Thoracic aorta (tissue), 2 donors: ENCODE data around the gene FBXW7. TPM values are rescaled to one million over a fixed set of nuclear protein-coding genes. Genes with fewer than 3 reads are reported as not detected.

ENCODE experiments used
- ATAC-seq: fragments of 150-250 bp; one replicate; pipeline ENCODE4 v1.8.0; 2017; ENCODE audit warnings: low read depth; ENCODE audit not compliant: insufficient number of reproducible peaks, low FRiP score
- DNase-seq: peaks from one replicate; pipeline ENCODE4 v3.0.0-alpha.2; 2020; ENCODE audit warnings: low spot score
- H3K27ac ChIP-seq, 2 donors: fragments of 200-600 bp; sonication (generic); 1 replicate in 1 of 2; 2 replicates in 1 of 2; pipeline ENCODE4 v1.5.1; 2016; ENCODE audit warnings: mild to moderate bottlenecking in 2 of 2, moderate library complexity in 2 of 2
- H3K27me3 ChIP-seq: fragments of 200-600 bp; sonication (generic); replicated peaks from 2 replicates; pipeline ENCODE4 v1.6.0; 2016; ENCODE audit warnings: mild to moderate bottlenecking; ENCODE audit not compliant: insufficient read depth
- H3K36me3 ChIP-seq: fragments of 200-600 bp; sonication (generic); one replicate; pipeline ENCODE4 v1.5.1; 2016
- H3K4me1 ChIP-seq, 2 donors: fragments of 200-600 bp; sonication (generic); 1 replicate in 1 of 2; 2 replicates in 1 of 2; pipeline versions ENCODE4 v1.5.1 to v1.6.0; 2016; ENCODE audit warnings: low read depth in 2 of 2, mild to moderate bottlenecking in 1 of 2; ENCODE audit not compliant: control insufficient read depth in 1 of 2
- H3K4me3 ChIP-seq: fragments of 200-600 bp; sonication (generic); 2 replicates; pipeline ENCODE4 v1.5.1; 2016; ENCODE audit warnings: mild to moderate bottlenecking
- H3K9me3 ChIP-seq: fragments of 200-600 bp; sonication (generic); 2 replicates; pipeline ENCODE4 v1.5.1; 2016
- total RNA-seq, 2 donors: library from RNA; depleted of rRNA; stranded (reverse); fragments of >200 nt; gene quantifications; one replicate each; pipeline versions ENCODE4 v1.1.0 to v1.2.3, GENCODE V29; 2016
- TF ChIP-seq, protein P1 (sequence below): fragments of 200-600 bp; sonication (generic); IDR thresholded peaks from one replicate; pipeline ENCODE4 v1.5.1; 2019; ENCODE audit warnings: antibody characterized with exemption

Gene FBXW7
- total RNA-seq, 2 donors from 2014 or later = 31.5 to 92.6 TPM

DNA sequence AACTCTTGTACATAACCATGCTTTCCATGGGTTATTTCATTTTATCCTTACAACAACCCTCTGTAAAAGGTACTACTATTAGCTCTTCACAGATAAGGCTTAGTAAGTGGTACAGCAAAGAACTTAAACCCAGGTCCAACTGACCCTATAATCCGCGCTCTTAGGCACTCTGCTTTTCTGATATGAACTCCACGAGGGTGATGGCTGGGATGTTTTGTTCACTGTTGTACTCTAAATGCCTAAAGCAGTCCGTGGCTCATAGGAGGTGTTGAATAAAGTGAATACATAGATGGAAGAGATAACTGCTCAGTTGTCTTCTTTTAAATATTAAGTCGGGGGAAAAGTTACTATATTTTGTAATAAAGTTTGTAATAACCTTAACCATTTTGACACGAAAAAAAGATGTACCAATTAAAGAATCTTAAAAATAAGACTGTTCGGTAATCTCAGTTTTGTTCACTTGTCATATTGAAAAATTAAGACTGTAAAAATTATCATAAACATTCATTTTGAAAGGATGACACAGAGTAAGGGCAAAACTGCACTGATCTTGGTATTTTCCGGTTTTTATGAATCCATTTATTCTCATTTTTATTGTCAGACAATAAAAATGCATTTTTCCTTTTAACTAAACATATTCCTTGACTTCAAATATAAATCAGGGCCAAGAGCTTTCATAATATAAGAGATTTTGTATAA lies 166.5 kb downstream of the FBXW7 start:
- no peak for ATAC-seq

DNA sequence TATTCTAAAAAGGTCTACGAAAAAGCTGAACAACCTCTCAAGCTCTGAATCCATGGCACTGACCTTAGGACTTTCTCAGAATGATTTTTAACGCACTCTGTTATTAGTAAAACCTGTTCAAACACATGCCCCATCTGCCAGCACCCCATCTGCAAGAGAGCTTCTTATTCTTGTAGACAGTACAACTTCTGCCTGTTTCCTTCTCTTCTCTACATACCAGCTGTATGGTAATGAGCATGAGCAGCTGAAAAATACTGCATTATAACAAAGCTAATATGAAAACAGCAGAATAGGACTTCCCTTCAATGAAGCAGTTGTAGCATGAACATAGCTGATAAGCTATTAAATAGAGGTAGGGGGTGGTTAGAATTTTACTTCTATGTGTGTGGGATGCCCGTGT lies 167.9 kb downstream of the FBXW7 start:
- H3K27ac ChIP-seq = no peak overlapping the region
- no peak for ATAC-seq
- H3K27me3 ChIP-seq = no peaks in the 10 kb centered on the region
- TF ChIP-seq, protein P1, sequence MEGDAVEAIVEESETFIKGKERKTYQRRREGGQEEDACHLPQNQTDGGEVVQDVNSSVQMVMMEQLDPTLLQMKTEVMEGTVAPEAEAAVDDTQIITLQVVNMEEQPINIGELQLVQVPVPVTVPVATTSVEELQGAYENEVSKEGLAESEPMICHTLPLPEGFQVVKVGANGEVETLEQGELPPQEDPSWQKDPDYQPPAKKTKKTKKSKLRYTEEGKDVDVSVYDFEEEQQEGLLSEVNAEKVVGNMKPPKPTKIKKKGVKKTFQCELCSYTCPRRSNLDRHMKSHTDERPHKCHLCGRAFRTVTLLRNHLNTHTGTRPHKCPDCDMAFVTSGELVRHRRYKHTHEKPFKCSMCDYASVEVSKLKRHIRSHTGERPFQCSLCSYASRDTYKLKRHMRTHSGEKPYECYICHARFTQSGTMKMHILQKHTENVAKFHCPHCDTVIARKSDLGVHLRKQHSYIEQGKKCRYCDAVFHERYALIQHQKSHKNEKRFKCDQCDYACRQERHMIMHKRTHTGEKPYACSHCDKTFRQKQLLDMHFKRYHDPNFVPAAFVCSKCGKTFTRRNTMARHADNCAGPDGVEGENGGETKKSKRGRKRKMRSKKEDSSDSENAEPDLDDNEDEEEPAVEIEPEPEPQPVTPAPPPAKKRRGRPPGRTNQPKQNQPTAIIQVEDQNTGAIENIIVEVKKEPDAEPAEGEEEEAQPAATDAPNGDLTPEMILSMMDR = no peak
- H3K4me3 ChIP-seq = no peak overlapping the region
- no peak for DNase-seq
- H3K36me3 ChIP-seq = no peaks in the 10 kb centered on the region
- peaks cover 3 to 15% of the 10 kb centered on the region in 2 donors for H3K4me1 ChIP-seq
- H3K9me3 ChIP-seq = no peaks in the 10 kb centered on the region

More for the DNA sequence above, 166.5 kb downstream of the FBXW7 start:
- Histone ChIP-seq H3K27ac (no peak overlapping the region), H3K4me1 (peaks cover 1 to 2% of the 10 kb centered on the region in 2 donors), H3K9me3 (no peaks in the 10 kb centered on the region), H3K27me3 (no peaks in the 10 kb centered on the region), H3K4me3 (no peak overlapping the region), H3K36me3 (no peaks in the 10 kb centered on the region)
- no peak for DNase-seq
- TF ChIP-seq, protein P1 = no peak

DNA sequence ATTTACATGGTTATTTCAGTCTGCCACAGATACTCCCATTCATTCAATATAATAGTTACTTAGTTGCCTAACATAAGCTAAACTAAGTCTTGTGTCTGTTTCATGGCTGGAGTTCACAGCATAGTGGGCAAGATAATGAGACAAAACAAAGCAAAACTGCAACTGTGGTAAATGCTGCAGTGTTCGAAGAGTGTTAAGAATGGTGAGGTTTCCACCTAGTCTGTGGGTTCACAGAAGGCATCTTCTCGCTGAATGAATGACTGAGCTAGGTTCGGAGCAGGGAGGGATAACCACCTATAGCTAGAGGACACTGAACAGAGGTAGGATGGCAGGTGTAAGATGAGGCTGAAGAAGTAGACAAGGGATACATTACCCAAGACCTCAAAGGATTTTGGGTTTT lies 171.0 kb downstream of the FBXW7 start:
- ATAC-seq (no peak), DNase-seq (no peak)
- no peak overlapping the region for H3K27ac ChIP-seq
- no peaks in the 10 kb centered on the region for H3K36me3 ChIP-seq
- H3K9me3 ChIP-seq = no peaks in the 10 kb centered on the region
- H3K4me3 ChIP-seq = no peak overlapping the region
- TF ChIP-seq, protein P1 = no peak
- H3K27me3 ChIP-seq = no peaks in the 10 kb centered on the region
- H3K4me1 ChIP-seq = peaks cover 3 to 22% of the 10 kb centered on the region in 2 donors

DNA sequence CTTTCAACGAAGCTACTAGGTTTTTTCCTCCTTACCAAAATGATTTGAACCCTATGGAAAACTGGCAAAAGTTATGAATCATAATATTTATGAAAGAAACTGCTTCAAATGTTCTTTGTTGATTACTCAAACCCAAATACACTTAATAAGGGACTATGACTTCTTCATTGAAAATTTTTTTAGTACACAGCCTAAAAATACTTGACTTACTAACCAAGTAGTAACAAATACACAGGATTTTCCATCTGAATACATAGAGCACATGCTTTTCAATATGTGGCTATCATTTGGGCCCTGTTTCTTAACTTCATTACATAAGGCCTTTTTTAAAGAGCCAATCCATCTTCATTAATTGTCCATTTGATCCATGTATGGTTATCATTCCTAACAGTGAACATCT lies 171.5 kb downstream of the FBXW7 start:
- no peaks in the 10 kb centered on the region for H3K36me3 ChIP-seq

DNA sequence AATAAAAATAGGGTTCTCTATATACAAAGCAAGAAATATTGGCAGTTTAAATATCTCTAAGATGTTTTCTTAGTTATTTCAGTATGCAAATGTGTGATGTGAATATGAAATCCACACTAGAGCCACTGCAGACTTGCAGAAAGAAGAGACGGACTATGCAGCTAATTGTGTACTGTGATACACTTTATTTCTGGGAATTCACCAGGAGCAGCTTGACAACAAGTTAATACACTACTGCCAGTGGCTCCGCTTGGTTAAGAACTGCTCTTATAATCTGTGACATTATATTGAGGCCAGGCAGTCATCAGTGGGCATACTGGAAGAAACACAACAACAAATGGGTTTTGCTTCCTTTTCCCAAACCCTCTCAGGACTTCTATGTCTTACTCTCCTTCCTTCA lies 172.0 kb downstream of the FBXW7 start:
- peaks cover 3 to 22% of the 10 kb centered on the region in 2 donors for H3K4me1 ChIP-seq
- no peak overlapping the region for H3K4me3 ChIP-seq
- no peaks in the 10 kb centered on the region for H3K36me3 ChIP-seq
- no peak overlapping the region for H3K27ac ChIP-seq
- no peak for ATAC-seq
- TF ChIP-seq, protein P1 = no peak
- H3K9me3 ChIP-seq = no peaks in the 10 kb centered on the region
- DNase-seq = no peak
- H3K27me3 ChIP-seq = no peaks in the 10 kb centered on the region

More for the DNA sequence above, 171.5 kb downstream of the FBXW7 start:
- no peak overlapping the region for H3K4me3 ChIP-seq
- peaks cover 3 to 22% of the 10 kb centered on the region in 2 donors for H3K4me1 ChIP-seq
- H3K9me3 ChIP-seq = no peaks in the 10 kb centered on the region
- TF ChIP-seq, protein P1 = no peak
- ATAC-seq (no peak), DNase-seq (no peak)
- H3K27me3 ChIP-seq = no peaks in the 10 kb centered on the region
- no peak overlapping the region for H3K27ac ChIP-seq
